Measurements from ENCODE around the gene C2CD3.
"Not testable (repeated sequence)": the region's sequence is repeated elsewhere in the genome, so short reads cannot be mapped to it uniquely, and the experiment has no call there.

The C2CD3 gene

DNA sequence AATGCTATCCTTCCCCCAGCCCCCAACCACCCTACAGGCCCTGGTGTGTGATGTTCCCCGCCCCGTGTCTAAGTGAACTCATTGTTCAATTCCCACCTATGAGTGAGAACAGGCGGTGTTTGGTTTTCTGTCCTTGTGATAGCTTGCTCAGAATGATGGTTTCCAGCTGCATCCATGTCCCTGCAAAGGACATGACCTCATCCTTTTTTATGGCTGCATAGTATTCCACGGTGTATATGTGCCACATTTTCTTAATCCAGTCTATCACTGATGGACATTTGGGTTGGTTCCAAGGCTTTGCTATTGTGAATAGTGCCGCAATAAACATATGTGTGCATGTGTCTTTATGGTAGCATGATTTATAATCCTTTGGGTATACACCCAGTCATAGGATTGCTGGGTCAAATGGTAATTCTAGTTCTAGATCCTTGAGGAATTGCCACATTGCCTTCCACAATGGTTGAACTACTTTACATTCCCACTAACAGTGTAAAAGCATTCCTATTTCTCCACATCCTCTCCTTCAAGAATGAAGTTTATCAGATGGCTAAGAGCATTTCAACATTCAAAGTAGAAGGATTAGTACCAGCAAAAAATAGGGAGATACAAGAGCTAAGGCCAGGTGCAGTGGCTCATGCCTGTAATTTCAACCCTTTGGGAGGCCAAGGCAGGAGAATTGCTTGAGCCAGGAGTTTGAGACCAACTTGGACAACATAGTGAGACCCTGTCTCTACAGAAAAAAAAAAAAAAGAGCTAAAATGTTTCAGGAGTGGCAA, 50.4 kb downstream of the C2CD3 start:
- DNase-seq = not testable (repeated sequence)

GRCh38 chr11:74116719-74117118, 54.1 kb downstream of the C2CD3 start:
- no peak for DNase-seq

DNA sequence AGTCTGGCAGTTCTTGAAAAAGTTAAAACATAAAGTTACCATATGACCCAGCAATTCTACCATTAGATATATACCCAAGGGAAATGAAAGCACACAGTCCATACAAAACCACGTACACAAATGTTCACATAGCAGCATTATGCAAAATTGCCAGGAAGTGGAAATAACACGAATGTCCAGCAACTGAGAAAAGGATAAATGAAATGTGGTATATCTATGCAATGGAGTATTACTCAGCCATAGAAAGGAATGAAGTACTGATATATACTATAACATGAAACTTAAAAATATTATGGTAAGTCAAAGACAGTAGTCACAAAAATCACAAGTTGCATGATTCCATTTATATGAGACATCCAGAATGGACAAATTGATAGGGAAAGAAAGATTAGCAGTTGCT, 57.9 kb downstream of the C2CD3 start:
- no peak for DNase-seq

DNA sequence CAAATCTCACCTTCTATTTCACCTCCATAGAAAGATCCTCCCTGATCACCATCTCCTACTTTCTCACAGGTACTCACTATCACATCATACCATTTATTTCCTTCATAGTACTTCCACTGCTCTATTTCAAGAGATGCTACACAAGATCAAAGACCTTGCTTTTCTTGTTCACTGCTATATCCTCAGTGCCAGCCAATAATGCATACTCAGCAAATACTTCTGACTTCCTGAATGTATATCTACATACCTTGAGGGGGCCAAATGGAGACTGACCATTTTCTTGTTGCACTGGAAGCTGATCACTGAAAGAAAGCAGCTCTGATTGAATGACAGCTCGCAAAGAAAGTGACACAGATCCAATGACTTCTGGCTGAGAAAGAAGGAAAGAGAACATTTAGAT, 64.7 kb downstream of the C2CD3 start:
- DNase-seq = no peak

DNA sequence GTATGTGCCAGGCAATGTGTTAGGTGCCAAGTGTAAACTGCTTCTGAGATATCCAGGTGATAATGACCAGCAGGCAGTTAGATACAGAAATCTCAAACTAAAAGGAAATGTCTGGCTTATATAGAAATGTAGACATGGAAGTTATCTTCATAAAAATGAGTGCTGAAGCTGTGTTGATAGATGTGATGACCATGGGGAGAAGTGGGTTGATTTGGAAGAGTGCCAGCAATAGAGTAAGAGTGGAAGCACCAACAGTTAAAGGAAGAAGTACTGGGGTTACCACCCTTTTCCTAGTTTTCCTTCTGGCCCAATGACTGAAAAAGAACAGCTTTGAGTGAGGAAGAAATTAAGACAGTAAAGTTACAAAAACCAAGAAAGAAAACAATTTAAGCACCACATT, 68.5 kb downstream of the C2CD3 start:
- DNase-seq = no peak

GRCh38 chr11:74100735-74101134, 70.1 kb downstream of the C2CD3 start:
- no peak for DNase-seq

DNA sequence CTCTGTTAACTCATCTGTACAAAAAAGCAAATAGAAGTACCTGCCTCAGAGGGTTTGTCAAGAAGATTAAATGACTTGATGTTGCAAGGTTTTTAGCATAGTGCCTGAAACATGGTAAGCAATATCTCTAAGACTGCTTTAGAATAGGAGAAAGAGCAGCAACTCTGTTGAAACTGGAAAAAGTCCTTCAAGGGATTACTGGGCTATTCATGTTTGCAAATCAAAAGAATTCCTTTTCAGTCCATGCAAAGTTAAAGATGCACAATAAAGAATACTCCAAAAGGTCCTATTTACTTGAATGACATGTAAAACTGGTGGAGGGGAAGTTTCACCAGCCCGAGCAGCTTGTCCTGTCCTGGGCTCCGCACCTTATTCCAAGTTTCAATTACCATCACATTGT, 70.6 kb downstream of the C2CD3 start:
- no peak for DNase-seq

GRCh38 chr11:74097686-74098237, 73.0 kb downstream of the C2CD3 start:
- no peak for DNase-seq

GRCh38 chr11:74094393-74094792, 76.4 kb downstream of the C2CD3 start:
- no peak for DNase-seq

- no peak for DNase-seq
Measured at GRCh38 chr11:74092425-74092824, 78.4 kb downstream of the C2CD3 start.

- no peak for DNase-seq
Measured at GRCh38 chr11:74091549-74091948, 79.3 kb downstream of the C2CD3 start.

GRCh38 chr11:74090701-74091100, 80.1 kb downstream of the C2CD3 start:
- DNase-seq = no peak

GRCh38 chr11:74086242-74086884, 84.4 kb downstream of the C2CD3 start:
- DNase-seq = no peak

- DNase-seq = no peak
Measured at GRCh38 chr11:74085542-74085892, 85.3 kb downstream of the C2CD3 start.

DNA sequence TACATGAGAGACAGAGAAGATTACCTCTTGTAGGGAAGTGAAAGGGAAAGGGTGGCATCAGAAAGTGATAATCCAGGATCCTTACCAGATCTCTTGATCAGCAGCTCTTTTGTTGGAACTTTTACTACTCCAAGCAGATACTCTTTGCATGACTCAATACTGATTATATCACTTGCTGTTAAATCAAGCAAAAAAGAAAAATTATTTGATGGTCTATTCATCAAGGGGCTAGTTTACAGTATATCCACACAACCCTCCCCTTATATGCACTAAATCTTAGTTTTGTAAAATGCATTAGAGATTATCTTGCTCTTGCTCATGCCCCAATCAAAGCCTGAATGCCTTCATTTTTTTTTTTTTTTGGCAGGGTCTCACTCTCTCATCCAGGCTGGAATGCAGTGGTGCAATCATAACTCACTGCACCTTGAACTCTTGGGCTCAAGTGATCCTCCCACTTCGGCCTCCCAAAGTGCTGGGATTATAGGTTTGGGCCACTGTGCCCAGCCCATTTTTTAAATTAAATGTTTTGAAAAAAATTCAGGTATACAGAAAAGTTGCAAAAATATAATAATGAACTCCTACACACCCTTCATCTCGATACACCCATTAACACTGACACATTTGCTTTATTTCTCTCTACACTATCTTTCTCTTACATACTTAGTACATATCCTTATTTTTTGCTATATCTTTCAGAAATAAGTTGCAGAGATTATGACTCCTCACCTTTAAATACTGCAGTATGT, 85.8 kb downstream of the C2CD3 start:
- no peak for DNase-seq

DNA sequence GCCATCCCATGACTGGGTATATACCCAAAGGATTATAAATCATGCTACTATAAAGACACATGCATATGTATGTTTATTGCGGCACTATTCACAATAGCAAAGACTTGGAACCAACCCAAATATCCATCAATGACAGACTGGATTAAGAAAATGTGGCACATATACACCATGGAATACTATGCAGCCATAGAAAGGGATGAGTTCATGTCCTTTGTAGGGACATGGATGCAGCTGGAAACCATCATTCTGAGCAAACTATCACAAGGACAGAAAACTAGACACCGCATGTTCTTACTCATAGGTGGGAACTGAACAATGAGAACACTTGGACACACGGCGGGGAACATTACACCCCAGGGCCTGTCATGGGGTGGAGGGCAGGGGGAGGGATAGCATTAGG, 86.9 kb downstream of the C2CD3 start:
- DNase-seq = not testable (repeated sequence)

GRCh38 chr11:74081428-74081827, 89.4 kb downstream of the C2CD3 start:
- no peak for DNase-seq

DNA sequence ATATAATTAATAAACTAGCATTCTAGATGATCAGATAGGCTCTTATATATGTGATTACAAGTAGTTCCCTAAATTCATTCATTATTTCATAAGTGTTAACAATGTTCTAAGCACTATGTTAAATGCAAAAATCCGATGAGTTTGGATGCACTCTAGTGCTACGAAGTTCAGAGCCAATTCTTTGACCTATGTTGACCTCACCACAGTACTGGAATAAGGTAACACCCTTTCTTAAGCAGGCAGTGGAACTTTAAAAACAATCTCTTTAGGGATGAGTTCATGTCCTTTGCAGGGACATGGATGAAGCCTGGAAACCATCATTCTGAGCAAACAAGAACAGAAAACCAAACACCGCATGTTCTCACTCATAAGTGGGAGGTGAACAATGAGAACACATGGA, 93.6 kb downstream of the C2CD3 start:
- DNase-seq = no peak

- DNase-seq = no peak
Measured at GRCh38 chr11:74072721-74073120, 98.1 kb downstream of the C2CD3 start.

GRCh38 chr11:74072286-74072685, 98.5 kb downstream of the C2CD3 start:
- DNase-seq = no peak

- DNase-seq = no peak
Measured at GRCh38 chr11:74070723-74071492, 99.9 kb downstream of the C2CD3 start.

DNA sequence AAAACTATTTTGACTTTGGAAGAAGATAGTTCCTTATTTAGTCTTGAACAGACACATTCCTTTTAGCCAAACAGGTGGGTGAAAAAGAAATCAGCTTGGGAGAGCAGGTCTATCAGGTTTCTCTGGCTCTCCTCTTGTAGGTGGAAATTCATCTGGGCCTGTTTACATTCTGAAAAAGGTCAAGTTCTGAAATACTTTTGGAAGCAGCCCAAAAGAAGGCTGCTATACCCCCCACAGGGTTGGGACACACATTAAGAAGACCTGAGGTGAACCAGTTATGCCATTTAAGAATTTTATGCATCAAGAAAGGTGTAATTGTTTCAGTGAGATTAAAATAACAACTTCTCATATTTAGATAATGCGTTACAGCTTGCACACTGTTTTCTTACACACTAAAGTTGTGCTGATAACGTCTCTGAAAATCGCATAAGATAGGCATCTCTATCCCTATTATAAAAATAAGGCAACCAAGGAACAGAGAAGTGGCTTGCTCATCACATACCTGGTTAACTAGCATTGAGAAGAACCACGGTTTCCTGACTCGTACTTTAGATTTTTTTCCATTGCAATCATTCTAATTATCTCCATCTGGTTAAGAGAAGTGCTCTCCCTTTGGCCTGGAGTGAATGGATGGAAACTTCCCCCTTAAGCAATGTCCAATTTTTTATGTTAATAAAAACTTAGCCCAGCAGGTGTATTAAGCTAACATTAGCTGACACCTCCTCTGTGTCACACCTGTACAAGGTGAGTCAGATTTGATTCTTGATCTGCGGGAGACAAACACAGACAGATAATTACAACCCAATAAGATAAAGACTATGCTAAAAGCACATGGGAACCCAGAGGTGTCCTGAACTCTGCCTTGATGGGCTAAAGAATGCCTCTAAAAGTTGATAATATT, 101.4 kb downstream of the C2CD3 start:
- DNase-seq = no peak
